ENCODE results near the gene DSN1. TPM values are rescaled to one million over a fixed set of nuclear protein-coding genes. Genes with fewer than 3 reads are reported as not detected.
A peak's percentile ranks its signal among the peaks of the same experiment; 100 is the strongest.

Gene DSN1
- total and polyA plus RNA-seq, 2 donors (not counting 1 experiment from before 2014, with no cell fraction given) = 8.3 to 13.4 TPM

DNA sequence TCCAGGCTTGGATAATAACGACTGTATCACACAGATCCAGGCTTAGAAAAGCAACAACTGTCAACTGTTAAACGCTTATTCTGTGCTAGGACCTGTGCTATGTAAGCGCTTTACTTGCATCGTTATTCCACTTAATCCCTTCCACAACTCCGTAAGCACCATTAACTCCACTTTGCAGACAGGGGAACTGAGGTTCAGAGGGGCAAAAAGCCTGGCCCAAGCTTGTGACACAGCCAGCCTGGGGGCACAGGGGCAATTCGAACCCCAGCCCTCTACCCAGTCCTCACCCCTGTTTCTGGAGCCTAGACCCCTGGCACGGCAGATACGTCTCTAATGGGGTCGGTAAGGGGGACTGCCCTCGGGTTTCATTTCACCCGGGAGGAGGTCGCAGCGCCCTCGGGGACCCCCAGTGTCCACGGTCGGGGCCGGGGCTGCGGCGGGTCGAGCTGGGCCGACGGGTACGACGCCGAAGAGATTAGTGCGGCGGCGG is 411 bp downstream of the DSN1 start:
- Histone ChIP-seq H3K4me3 (replicated peaks in 1 of 4; ENCODE audit: control extremely low read depth in 1 of 4, insufficient read depth in 1 of 4, low read depth in 3 of 4, low read length in 4 of 4) (peak overlapping the region; percentile 67 to 88 (median 82)), H3K9me3 (ENCODE audit: control insufficient read depth, insufficient read depth, low read depth, low read length) (no peaks in the 10 kb centered on the region), H2AFZ (ENCODE audit: low read length) (peak overlapping the region; percentile 94), H3K79me2 (ENCODE audit: control insufficient read depth, insufficient read depth, low read length) (peaks cover 13% of the 10 kb centered on the region), H3K27ac (ENCODE audit: insufficient read depth, low read length) (peak overlapping the region; percentile 88), H3K27me3 (ENCODE audit: control insufficient read depth, insufficient read depth, low read length) (no peaks in the 10 kb centered on the region), H4K20me1 (ENCODE audit: control insufficient read depth, extremely low read depth, insufficient read depth, low read length) (no peaks in the 10 kb centered on the region), H3K4me1 (ENCODE audit: control insufficient read depth, extremely low read depth, insufficient read depth, low read length) (peaks cover 2% of the 10 kb centered on the region), H3K4me2 (ENCODE audit: extremely low read depth, insufficient read depth, low read length) (peak overlapping the region; percentile 99), H3K36me3 (ENCODE audit: control insufficient read depth, insufficient read depth, low read length) (no peaks in the 10 kb centered on the region), H3K9ac (ENCODE audit: insufficient read depth, low read length) (peak overlapping the region; percentile 81)
- no peak for TF ChIP-seq EZH2 (IDR thresholded peaks at IDR 0.05; ENCODE audit: low read length, missing control alignments)
- TF ChIP-seq, protein P1, sequence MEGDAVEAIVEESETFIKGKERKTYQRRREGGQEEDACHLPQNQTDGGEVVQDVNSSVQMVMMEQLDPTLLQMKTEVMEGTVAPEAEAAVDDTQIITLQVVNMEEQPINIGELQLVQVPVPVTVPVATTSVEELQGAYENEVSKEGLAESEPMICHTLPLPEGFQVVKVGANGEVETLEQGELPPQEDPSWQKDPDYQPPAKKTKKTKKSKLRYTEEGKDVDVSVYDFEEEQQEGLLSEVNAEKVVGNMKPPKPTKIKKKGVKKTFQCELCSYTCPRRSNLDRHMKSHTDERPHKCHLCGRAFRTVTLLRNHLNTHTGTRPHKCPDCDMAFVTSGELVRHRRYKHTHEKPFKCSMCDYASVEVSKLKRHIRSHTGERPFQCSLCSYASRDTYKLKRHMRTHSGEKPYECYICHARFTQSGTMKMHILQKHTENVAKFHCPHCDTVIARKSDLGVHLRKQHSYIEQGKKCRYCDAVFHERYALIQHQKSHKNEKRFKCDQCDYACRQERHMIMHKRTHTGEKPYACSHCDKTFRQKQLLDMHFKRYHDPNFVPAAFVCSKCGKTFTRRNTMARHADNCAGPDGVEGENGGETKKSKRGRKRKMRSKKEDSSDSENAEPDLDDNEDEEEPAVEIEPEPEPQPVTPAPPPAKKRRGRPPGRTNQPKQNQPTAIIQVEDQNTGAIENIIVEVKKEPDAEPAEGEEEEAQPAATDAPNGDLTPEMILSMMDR (conservative IDR thresholded peaks at IDR 0.05 in 1 of 2, IDR thresholded peaks at IDR 0.05 in 1 of 2; ENCODE audit: low read depth in 1 of 2, low read length in 2 of 2) = no peak
- peak in 1 of 2 donors; percentile 11 for DNase-seq (ENCODE audit: low read depth in 2 of 2)

GRCh38 chr20:36770680-36771079 is 2.9 kb downstream of the DSN1 start:
- DNase-seq (ENCODE audit: low read depth in 2 of 2) = no peak
- no peaks in the 10 kb centered on the region for H3K27me3 ChIP-seq (ENCODE audit: control insufficient read depth, insufficient read depth, low read length)
- no peak overlapping the region for H3K9ac ChIP-seq (ENCODE audit: insufficient read depth, low read length)
- H3K79me2 ChIP-seq (ENCODE audit: control insufficient read depth, insufficient read depth, low read length) = peaks cover 13% of the 10 kb centered on the region
- no peak overlapping the region for H2AFZ ChIP-seq (ENCODE audit: low read length)
- no peaks in the 10 kb centered on the region for H3K9me3 ChIP-seq (ENCODE audit: control insufficient read depth, insufficient read depth, low read depth, low read length)
- H4K20me1 ChIP-seq (ENCODE audit: control insufficient read depth, extremely low read depth, insufficient read depth, low read length) = no peaks in the 10 kb centered on the region
- H3K4me3 ChIP-seq (replicated peaks in 1 of 4; ENCODE audit: control extremely low read depth in 1 of 4, insufficient read depth in 1 of 4, low read depth in 3 of 4, low read length in 4 of 4) = no peak overlapping the region
- H3K27ac ChIP-seq (ENCODE audit: insufficient read depth, low read length) = no peak overlapping the region
- H3K4me2 ChIP-seq (ENCODE audit: extremely low read depth, insufficient read depth, low read length) = no peak overlapping the region
- TF ChIP-seq, protein P1 (conservative IDR thresholded peaks at IDR 0.05 in 1 of 2, IDR thresholded peaks at IDR 0.05 in 1 of 2; ENCODE audit: low read depth in 1 of 2, low read length in 2 of 2) = no peak
- no peak for TF ChIP-seq EZH2 (IDR thresholded peaks at IDR 0.05; ENCODE audit: low read length, missing control alignments)
- H3K36me3 ChIP-seq (ENCODE audit: control insufficient read depth, insufficient read depth, low read length) = no peaks in the 10 kb centered on the region
- H3K4me1 ChIP-seq (ENCODE audit: control insufficient read depth, extremely low read depth, insufficient read depth, low read length) = peaks cover 2% of the 10 kb centered on the region

DNA sequence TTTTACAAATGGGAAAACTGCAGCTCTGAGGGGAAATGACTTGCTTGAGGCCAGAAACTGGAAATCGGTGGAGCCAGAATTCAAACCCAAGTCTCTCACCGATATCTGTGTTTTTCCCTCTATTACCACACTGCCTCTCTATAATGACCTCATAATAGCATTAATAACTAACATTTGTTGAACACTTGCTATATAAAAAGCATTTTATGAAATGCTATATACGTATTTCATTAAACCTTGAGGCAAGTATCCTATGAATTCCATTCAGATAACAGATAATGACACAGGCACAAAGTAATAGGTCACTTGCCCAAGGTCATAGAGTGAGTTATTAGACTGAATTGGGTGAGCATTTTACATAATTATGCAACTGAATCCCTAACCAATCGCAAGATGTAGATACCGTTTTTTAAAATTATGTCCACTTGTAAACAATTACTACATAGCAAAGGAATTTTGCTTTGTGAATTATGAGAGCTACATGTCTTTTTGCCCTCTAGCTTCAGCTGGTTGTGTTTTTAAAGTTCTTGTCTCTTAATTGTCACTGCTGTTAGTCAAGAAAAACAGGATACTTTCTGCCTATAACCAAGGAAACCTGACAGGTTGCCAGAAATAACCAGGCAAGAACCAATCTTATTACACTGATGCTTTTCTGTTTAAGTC is 4.7 kb downstream of the DSN1 start:
- no peak for TF ChIP-seq EZH2 (IDR thresholded peaks at IDR 0.05; ENCODE audit: low read length, missing control alignments)
- TF ChIP-seq, protein P1 (conservative IDR thresholded peaks at IDR 0.05 in 1 of 2, IDR thresholded peaks at IDR 0.05 in 1 of 2; ENCODE audit: low read depth in 1 of 2, low read length in 2 of 2) = no peak
- Histone ChIP-seq H3K79me2 (ENCODE audit: control insufficient read depth, insufficient read depth, low read length) (peaks cover 13% of the 10 kb centered on the region), H4K20me1 (ENCODE audit: control insufficient read depth, extremely low read depth, insufficient read depth, low read length) (no peaks in the 10 kb centered on the region), H2AFZ (ENCODE audit: low read length) (no peak overlapping the region), H3K4me2 (ENCODE audit: extremely low read depth, insufficient read depth, low read length) (peak overlapping the region; percentile 64), H3K9ac (ENCODE audit: insufficient read depth, low read length) (no peak overlapping the region), H3K36me3 (ENCODE audit: control insufficient read depth, insufficient read depth, low read length) (no peaks in the 10 kb centered on the region), H3K4me3 (replicated peaks in 1 of 4; ENCODE audit: control extremely low read depth in 1 of 4, insufficient read depth in 1 of 4, low read depth in 3 of 4, low read length in 4 of 4) (no peak overlapping the region), H3K27me3 (ENCODE audit: control insufficient read depth, insufficient read depth, low read length) (no peaks in the 10 kb centered on the region), H3K9me3 (ENCODE audit: control insufficient read depth, insufficient read depth, low read depth, low read length) (no peaks in the 10 kb centered on the region), H3K4me1 (ENCODE audit: control insufficient read depth, extremely low read depth, insufficient read depth, low read length) (peaks cover 2% of the 10 kb centered on the region), H3K27ac (ENCODE audit: insufficient read depth, low read length) (peak overlapping the region; percentile 62)
- DNase-seq (ENCODE audit: low read depth in 2 of 2) = peak in 1 of 2 donors; percentile 54
